ENCODE measurements around the gene GMEB2. TPM values are rescaled to one million over a fixed set of nuclear protein-coding genes. Genes with fewer than 3 reads are reported as not detected.

GMEB2 gene
- total and polyA plus RNA-seq, 7 experiments from 2014 or later, result 11.0 to 30.2 (median 21.9) TPM

DNA sequence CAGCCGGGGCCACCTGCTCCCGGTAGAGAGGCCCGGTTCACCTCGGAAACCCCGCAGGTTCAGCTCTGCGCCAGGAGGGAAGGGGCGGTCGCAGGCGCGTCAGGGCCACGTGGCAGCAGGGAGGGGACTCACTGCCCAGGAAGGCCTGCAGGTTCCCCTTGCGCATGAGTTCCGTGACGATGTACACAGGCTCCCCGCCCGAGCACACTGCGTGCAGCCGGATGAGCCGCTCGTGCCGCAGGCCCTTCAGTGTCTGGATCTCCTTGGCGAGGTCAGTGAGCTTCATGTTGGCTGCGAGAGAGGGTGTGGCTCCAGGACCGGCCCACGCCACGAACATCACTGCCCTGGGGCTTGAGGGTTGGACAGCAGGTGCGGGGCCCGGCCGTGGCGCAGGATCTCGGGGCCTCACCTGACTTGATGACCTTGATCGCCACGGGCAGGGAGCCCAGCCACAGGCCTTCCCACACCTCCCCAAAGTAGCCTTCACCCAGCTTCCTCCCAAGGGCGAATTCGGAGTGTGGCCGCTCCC lies 84.8 kb downstream of the GMEB2 start:
- H3K36me3 Mint-ChIP-seq, result no peaks in the 10 kb centered on the region
- H3K4me1 ChIP-seq (ENCODE audit: control insufficient read depth in 2 of 2, insufficient read depth in 2 of 2, low read length in 2 of 2), result peaks cover 12 to 17% of the 10 kb centered on the region in 2 donors
- H3K4me1 Mint-ChIP-seq, result peaks cover 4 to 12% (median 7%) of the 10 kb centered on the region in 7 donors
- intact Hi-C loops (cut with micrococcal nuclease), result no loop called here
- no peaks in the 10 kb centered on the region for H3K9me3 Mint-ChIP-seq
- H3K27me3 ChIP-seq (ENCODE audit: control insufficient read depth in 2 of 2, insufficient read depth in 2 of 2, low read length in 2 of 2), result no peaks in the 10 kb centered on the region
- no peak for ATAC-seq
- ChIA-PET POLR2A (interaction anchor here (0.6 kb wide), 1 partner anchor 24 kb away, joined by 3 read pairs; no protein-coding TSS in a partner anchor), CTCF (no interaction called here)
- no peaks in the 10 kb centered on the region for H3K9me3 ChIP-seq (ENCODE audit: control insufficient read depth in 2 of 3, low read length in 3 of 3)
- no peak overlapping the region for H3K4me3 ChIP-seq (ENCODE audit: low read length)
- no peak overlapping the region for H3K27ac Mint-ChIP-seq
- H3K27me3 Mint-ChIP-seq, result peaks cover 0 to 8% (median 0%) of the 10 kb centered on the region in 5 donors
- H3K27ac ChIP-seq (ENCODE audit: low read depth, low read length), result no peak overlapping the region
- no peak for DNase-seq
- H3K4me3 Mint-ChIP-seq, result no peak overlapping the region
- no peaks in the 10 kb centered on the region for H3K36me3 ChIP-seq (ENCODE audit: control insufficient read depth in 2 of 3, insufficient read depth in 3 of 3, low read length in 3 of 3)

GRCh38 chr20:63541371-63541770 lies 85.5 kb downstream of the GMEB2 start:
- no peak overlapping the region for H3K27ac ChIP-seq (ENCODE audit: low read depth, low read length)
- H3K9me3 Mint-ChIP-seq, result no peaks in the 10 kb centered on the region
- no peak overlapping the region for H3K27ac Mint-ChIP-seq
- H3K4me1 Mint-ChIP-seq, result peaks cover 4 to 12% (median 9%) of the 10 kb centered on the region in 7 donors
- no peaks in the 10 kb centered on the region for H3K9me3 ChIP-seq (ENCODE audit: control insufficient read depth in 2 of 3, low read length in 3 of 3)
- ATAC-seq (no peak), DNase-seq (no peak)
- CTCF ChIA-PET, result interaction anchor here (1.0 kb wide), 1 partner anchor 11 kb away, joined by 4 read pairs; no protein-coding TSS in a partner anchor
- no peak overlapping the region for H3K4me3 Mint-ChIP-seq
- H3K27me3 Mint-ChIP-seq, result peaks cover 0 to 4% (median 0%) of the 10 kb centered on the region in 5 donors
- H3K27me3 ChIP-seq (ENCODE audit: control insufficient read depth in 2 of 2, insufficient read depth in 2 of 2, low read length in 2 of 2), result no peaks in the 10 kb centered on the region
- peaks cover 15 to 21% of the 10 kb centered on the region in 2 donors for H3K4me1 ChIP-seq (ENCODE audit: control insufficient read depth in 2 of 2, insufficient read depth in 2 of 2, low read length in 2 of 2)
- intact Hi-C loops (cut with micrococcal nuclease), result no loop called here
- H3K4me3 ChIP-seq (ENCODE audit: low read length), result no peak overlapping the region
- H3K36me3 Mint-ChIP-seq, result no peaks in the 10 kb centered on the region
- POLR2A ChIA-PET, result interaction anchor here (7.4 kb wide), 1 partner anchor 19 kb away, joined by 89 read pairs; the partner anchor contains the start of gene PPDPF
- H3K36me3 ChIP-seq (ENCODE audit: control insufficient read depth in 2 of 3, insufficient read depth in 3 of 3, low read length in 3 of 3), result no peaks in the 10 kb centered on the region

DNA sequence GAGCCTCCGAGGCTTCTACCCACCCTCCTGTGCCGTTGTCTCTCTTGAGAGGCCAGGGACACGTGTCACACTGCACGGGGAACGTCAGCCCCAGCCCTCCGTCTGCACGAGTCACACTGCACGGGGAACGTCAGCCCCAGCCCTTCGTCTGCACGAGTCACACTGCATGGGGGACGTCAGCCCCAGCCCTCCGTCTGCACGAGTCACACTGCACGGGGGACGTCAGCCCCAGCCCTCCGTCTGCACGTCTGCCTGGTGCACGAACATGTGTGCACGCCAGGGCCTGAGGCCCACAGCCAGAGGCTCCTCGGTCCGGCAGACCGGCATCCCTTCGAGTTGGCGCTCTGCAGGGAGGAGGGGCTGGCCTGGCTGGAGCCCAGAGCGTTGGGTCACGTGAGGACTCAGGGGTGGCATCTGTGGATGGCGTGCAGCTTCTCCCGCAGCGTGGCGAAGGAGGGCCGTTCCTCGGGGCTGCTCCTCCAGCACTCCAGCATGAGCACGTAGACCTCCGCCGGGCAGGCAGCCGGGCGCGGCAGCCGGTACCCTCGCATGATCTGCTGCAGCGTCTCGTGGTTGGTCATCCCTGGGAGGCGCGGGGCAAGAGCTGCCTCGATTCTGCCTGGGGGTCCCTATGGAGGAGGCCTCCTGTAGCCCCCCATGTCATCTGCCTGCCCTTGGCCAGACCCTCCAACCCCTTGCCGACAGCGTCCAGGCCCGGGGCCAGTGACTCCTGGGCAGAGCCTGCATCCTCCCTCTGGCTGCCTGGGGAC lies 86.3 kb downstream of the GMEB2 start:
- intact Hi-C loops (cut with micrococcal nuclease), result no loop called here

GRCh38 chr20:63539441-63540370 lies 87.2 kb downstream of the GMEB2 start:
- intact Hi-C loops (cut with micrococcal nuclease), result loop anchor here (5.0 to 10.0 kb wide), 8 partner anchors 168 to 538 kb away; partner anchors contain the start of genes ARFRP1 (in 1 of the 2), C20orf204 (in 1 of the 2), LIME1 (in 1 of the 2) and RGS19 (in 1 of the 2)
- H3K36me3 ChIP-seq (ENCODE audit: control insufficient read depth in 2 of 3, insufficient read depth in 3 of 3, low read length in 3 of 3), result no peaks in the 10 kb centered on the region
- ATAC-seq (no peak), DNase-seq (no peak)
- peaks cover 4 to 13% (median 11%) of the 10 kb centered on the region in 7 donors for H3K4me1 Mint-ChIP-seq
- ChIA-PET POLR2A (interaction anchor here (0.6 to 7.4 kb wide), 6 partner anchors 8 to 355 kb away, joined by 3 to 89 read pairs (median 4); partner anchors contain the start of genes DNAJC5, HELZ2, PPDPF and SRMS), CTCF (interaction anchor here (0.5 to 3.4 kb wide), 5 partner anchors 13 to 432 kb away, joined by 4 to 18 read pairs (median 4); partner anchors contain the start of genes ARFRP1 and ZGPAT)
- H3K9me3 ChIP-seq (ENCODE audit: control insufficient read depth in 2 of 3, low read length in 3 of 3), result no peaks in the 10 kb centered on the region
- H3K9me3 Mint-ChIP-seq, result no peaks in the 10 kb centered on the region
- H3K27ac ChIP-seq (ENCODE audit: low read depth, low read length), result peak overlapping the region; percentile 83
- H3K36me3 Mint-ChIP-seq, result no peaks in the 10 kb centered on the region
- peak overlapping the region in 2 of 9 donors; percentile 41 to 59 for H3K27ac Mint-ChIP-seq
- H3K4me3 ChIP-seq (ENCODE audit: low read length), result no peak overlapping the region
- no peaks in the 10 kb centered on the region for H3K27me3 Mint-ChIP-seq
- peaks cover 15 to 21% of the 10 kb centered on the region in 2 donors for H3K4me1 ChIP-seq (ENCODE audit: control insufficient read depth in 2 of 2, insufficient read depth in 2 of 2, low read length in 2 of 2)
- H3K4me3 Mint-ChIP-seq, result peak overlapping the region in 2 of 10 donors; percentile 3 to 17
- no peaks in the 10 kb centered on the region for H3K27me3 ChIP-seq (ENCODE audit: control insufficient read depth in 2 of 2, insufficient read depth in 2 of 2, low read length in 2 of 2)

More for the DNA sequence above, 86.3 kb downstream of the GMEB2 start:
- Histone ChIP-seq H3K4me1 (ENCODE audit: control insufficient read depth in 2 of 2, insufficient read depth in 2 of 2, low read length in 2 of 2) (peaks cover 15 to 21% of the 10 kb centered on the region in 2 donors), H3K4me3 (ENCODE audit: low read length) (no peak overlapping the region), H3K27ac (ENCODE audit: low read depth, low read length) (no peak overlapping the region), H3K9me3 (ENCODE audit: control insufficient read depth in 2 of 3, low read length in 3 of 3) (no peaks in the 10 kb centered on the region), H3K27me3 (ENCODE audit: control insufficient read depth in 2 of 2, insufficient read depth in 2 of 2, low read length in 2 of 2) (no peaks in the 10 kb centered on the region), H3K36me3 (ENCODE audit: control insufficient read depth in 2 of 3, insufficient read depth in 3 of 3, low read length in 3 of 3) (no peaks in the 10 kb centered on the region)
- ATAC-seq (no peak), DNase-seq (no peak)
- CTCF ChIA-PET, result interaction anchor here (1.0 kb wide), 1 partner anchor 12 kb away, joined by 4 read pairs; no protein-coding TSS in a partner anchor
- no peaks in the 10 kb centered on the region for H3K9me3 Mint-ChIP-seq
- H3K4me3 Mint-ChIP-seq, result peak overlapping the region in 1 of 10 donors; percentile 50
- H3K27ac Mint-ChIP-seq, result no peak overlapping the region
- peaks cover 4 to 13% (median 11%) of the 10 kb centered on the region in 7 donors for H3K4me1 Mint-ChIP-seq
- H3K27me3 Mint-ChIP-seq, result peaks cover 0 to 4% (median 0%) of the 10 kb centered on the region in 5 donors
- H3K36me3 Mint-ChIP-seq, result no peaks in the 10 kb centered on the region
- POLR2A ChIA-PET, result interaction anchor here (1.1 to 7.4 kb wide), 3 partner anchors 10 to 354 kb away, joined by 3 to 89 read pairs (median 3); partner anchors contain the start of genes DNAJC5 and PPDPF

- DNase-seq, result no peak
- no peak for ATAC-seq
- intact Hi-C loops (cut with micrococcal nuclease), result loop anchor here (5.0 to 10.0 kb wide), 8 partner anchors 168 to 538 kb away; partner anchors contain the start of genes ARFRP1 (in 1 of the 2), C20orf204 (in 1 of the 2), LIME1 (in 1 of the 2) and RGS19 (in 1 of the 2)
- Histone ChIP-seq H3K27me3 (ENCODE audit: control insufficient read depth in 2 of 2, insufficient read depth in 2 of 2, low read length in 2 of 2) (no peaks in the 10 kb centered on the region), H3K4me3 (ENCODE audit: low read length) (no peak overlapping the region), H3K27ac (ENCODE audit: low read depth, low read length) (peak overlapping the region; percentile 83), H3K4me1 (ENCODE audit: control insufficient read depth in 2 of 2, insufficient read depth in 2 of 2, low read length in 2 of 2) (peaks cover 15 to 21% of the 10 kb centered on the region in 2 donors), H3K9me3 (ENCODE audit: control insufficient read depth in 2 of 3, low read length in 3 of 3) (no peaks in the 10 kb centered on the region), H3K36me3 (ENCODE audit: control insufficient read depth in 2 of 3, insufficient read depth in 3 of 3, low read length in 3 of 3) (no peaks in the 10 kb centered on the region)
- no peaks in the 10 kb centered on the region for H3K27me3 Mint-ChIP-seq
- ChIA-PET POLR2A (interaction anchor here (0.6 to 7.4 kb wide), 12 partner anchors 9 to 504 kb away, joined by 3 to 89 read pairs (median 4); partner anchors contain the start of genes DNAJC5, HELZ2, PPDPF and SRMS), CTCF (interaction anchor here (0.8 to 3.4 kb wide), 9 partner anchors 13 to 499 kb away, joined by 3 to 18 read pairs (median 4); partner anchors contain the start of genes ARFRP1 and ZGPAT)
- H3K9me3 Mint-ChIP-seq, result no peaks in the 10 kb centered on the region
- no peaks in the 10 kb centered on the region for H3K36me3 Mint-ChIP-seq
- H3K4me1 Mint-ChIP-seq, result peaks cover 4 to 13% (median 11%) of the 10 kb centered on the region in 7 donors
- H3K4me3 Mint-ChIP-seq, result peak overlapping the region in 2 of 10 donors; percentile 3 to 17
- H3K27ac Mint-ChIP-seq, result peak overlapping the region in 1 of 9 donors; percentile 21
These were observed 87.8 kb downstream of the GMEB2 start for GRCh38 chr20:63539092-63539430.

All from naive thymus-derived CD4-positive, alpha-beta T cell (primary cell).